ENCODE measurements around the gene EFHD1.

Gene EFHD1

GRCh38 chr2:232633413-232634205 lies at the start of gene EFHD1:
Gene EFHD1 (plus strand): TSS chr2:232633604. CDS start chr2:232633705, 101 bp downstream.
- Histone ChIP-seq H3K36me3 (replicated peaks; ENCODE audit: insufficient read depth, low read length) (no peaks in the 10 kb centered on the region), H3K4me2 (ENCODE audit: low read depth, low read length) (peak within 1 kb of the TSS; percentile 88; the same call in 1 of the 2 replicates), H3K9me2 (replicated peaks; ENCODE audit: insufficient read depth, low read length) (no peaks in the 10 kb centered on the region), H3K9me3 (replicated peaks; ENCODE audit: insufficient read depth, low read length) (no peaks in the 10 kb centered on the region), H3K27me3 (replicated peaks; ENCODE audit: insufficient read depth, low read length) (peaks cover 33% of the 10 kb centered on the region), H3K4me3 (ENCODE audit: low read length) (peak within 1 kb of the TSS; percentile 66), H3F3A (ENCODE audit: insufficient read depth, low read length) (no peaks in the 10 kb centered on the region), H2AFZ (ENCODE audit: low read length) (peak within 1 kb of the TSS; percentile 45), H4K20me1 (ENCODE audit: insufficient read depth, low read length) (no peaks in the 10 kb centered on the region), H3K9ac (ENCODE audit: low read length) (peak within 1 kb of the TSS; percentile 16; the same call in 1 of the 2 replicates), H3K79me2 (ENCODE audit: low read length) (no peaks in the 10 kb centered on the region), H3K27ac (ENCODE audit: low read length) (no peak within 1 kb of the TSS), H3K4me1 (ENCODE audit: low read length) (no peaks in the 10 kb centered on the region)
- DNase-seq = peak; percentile 53
- TF ChIP-seq EZH2 (optimal IDR thresholded peaks at IDR 0.05; ENCODE audit: low read depth, low read length) = no peak
- no peak for TF ChIP-seq EZH2phosphoT487 (IDR thresholded peaks at IDR 0.05; ENCODE audit: low read length)

- Histone ChIP-seq H3K4me3 (ENCODE audit: low read length) (no peak overlapping the region), H3K4me2 (ENCODE audit: low read depth, low read length) (no peak overlapping the region), H3K27ac (ENCODE audit: low read length) (no peak overlapping the region), H3K36me3 (replicated peaks; ENCODE audit: insufficient read depth, low read length) (no peaks in the 10 kb centered on the region), H3K27me3 (replicated peaks; ENCODE audit: insufficient read depth, low read length) (no peaks in the 10 kb centered on the region), H3K4me1 (ENCODE audit: low read length) (peaks cover 32% of the 10 kb centered on the region), H4K20me1 (ENCODE audit: insufficient read depth, low read length) (no peaks in the 10 kb centered on the region), H3K9me2 (replicated peaks; ENCODE audit: insufficient read depth, low read length) (no peaks in the 10 kb centered on the region), H3F3A (ENCODE audit: insufficient read depth, low read length) (peaks cover 5% of the 10 kb centered on the region; the same call in 1 of the 2 replicates), H3K9ac (ENCODE audit: low read length) (no peak overlapping the region), H3K9me3 (replicated peaks; ENCODE audit: insufficient read depth, low read length) (no peaks in the 10 kb centered on the region), H2AFZ (ENCODE audit: low read length) (no peak overlapping the region), H3K79me2 (ENCODE audit: low read length) (no peaks in the 10 kb centered on the region)
- DNase-seq = no peak
- no peak for TF ChIP-seq EZH2 (optimal IDR thresholded peaks at IDR 0.05; ENCODE audit: low read depth, low read length)
Measured at GRCh38 chr2:232584238-232584637, 49.2 kb upstream of the EFHD1 start.

- TF ChIP-seq EZH2 (optimal IDR thresholded peaks at IDR 0.05; ENCODE audit: low read depth, low read length) = no peak
- no peak for TF ChIP-seq CTCF (IDR thresholded peaks at IDR 0.05; ENCODE audit: low read length)
- TF ChIP-seq EZH2phosphoT487 (IDR thresholded peaks at IDR 0.05; ENCODE audit: low read length) = no peak
- no peak overlapping the region for H3K27ac ChIP-seq (ENCODE audit: low read length)
- H3K4me3 ChIP-seq (ENCODE audit: low read length) = no peak overlapping the region
- no peaks in the 10 kb centered on the region for H3K27me3 ChIP-seq (replicated peaks; ENCODE audit: insufficient read depth, low read length)
- no peaks in the 10 kb centered on the region for H3K79me2 ChIP-seq (ENCODE audit: low read length)
- H3K4me2 ChIP-seq (ENCODE audit: low read depth, low read length) = no peak overlapping the region
- no peak overlapping the region for H3K9ac ChIP-seq (ENCODE audit: low read length)
- no peaks in the 10 kb centered on the region for H3K9me3 ChIP-seq (replicated peaks; ENCODE audit: insufficient read depth, low read length)
- DNase-seq = no peak
- peaks cover 6% of the 10 kb centered on the region for H3K4me1 ChIP-seq (ENCODE audit: low read length)
- no peaks in the 10 kb centered on the region for H3F3A ChIP-seq (ENCODE audit: insufficient read depth, low read length)
- H3K9me2 ChIP-seq (replicated peaks; ENCODE audit: insufficient read depth, low read length) = no peaks in the 10 kb centered on the region
- no peaks in the 10 kb centered on the region for H4K20me1 ChIP-seq (ENCODE audit: insufficient read depth, low read length)
- no peak overlapping the region for H2AFZ ChIP-seq (ENCODE audit: low read length)
- H3K36me3 ChIP-seq (replicated peaks; ENCODE audit: insufficient read depth, low read length) = no peaks in the 10 kb centered on the region
Measured at GRCh38 chr2:232586943-232587505, 46.4 kb upstream of the EFHD1 start.

GRCh38 chr2:232587512-232587911 lies 45.9 kb upstream of the EFHD1 start:
- TF ChIP-seq CTCF (IDR thresholded peaks at IDR 0.05; ENCODE audit: low read length) (no peak), EZH2 (optimal IDR thresholded peaks at IDR 0.05; ENCODE audit: low read depth, low read length) (no peak), EZH2phosphoT487 (IDR thresholded peaks at IDR 0.05; ENCODE audit: low read length) (no peak)
- no peak overlapping the region for H3K4me3 ChIP-seq (ENCODE audit: low read length)
- no peak overlapping the region for H3K4me2 ChIP-seq (ENCODE audit: low read depth, low read length)
- H3K27ac ChIP-seq (ENCODE audit: low read length) = no peak overlapping the region
- H3K27me3 ChIP-seq (replicated peaks; ENCODE audit: insufficient read depth, low read length) = no peaks in the 10 kb centered on the region
- no peaks in the 10 kb centered on the region for H3K36me3 ChIP-seq (replicated peaks; ENCODE audit: insufficient read depth, low read length)
- no peaks in the 10 kb centered on the region for H3K79me2 ChIP-seq (ENCODE audit: low read length)
- H4K20me1 ChIP-seq (ENCODE audit: insufficient read depth, low read length) = no peaks in the 10 kb centered on the region
- H3K9ac ChIP-seq (ENCODE audit: low read length) = no peak overlapping the region
- peaks cover 2% of the 10 kb centered on the region for H3K4me1 ChIP-seq (ENCODE audit: low read length)
- H2AFZ ChIP-seq (ENCODE audit: low read length) = no peak overlapping the region
- no peaks in the 10 kb centered on the region for H3K9me2 ChIP-seq (replicated peaks; ENCODE audit: insufficient read depth, low read length)
- no peaks in the 10 kb centered on the region for H3K9me3 ChIP-seq (replicated peaks; ENCODE audit: insufficient read depth, low read length)
- DNase-seq = no peak
- no peaks in the 10 kb centered on the region for H3F3A ChIP-seq (ENCODE audit: insufficient read depth, low read length)

Data from MM.1S (cell line).